Gastroesophageal sphincter (tissue), 3 donors: Measurements from ENCODE around the gene ZSCAN23.

ENCODE experiments used
- CTCF ChIP-seq, 4 experiments: fragments of 200-600 bp in 2 of 4; fragments of 450-650 bp in 2 of 4; sonication (generic) in 1 of 4; IDR thresholded peaks; one replicate each; pipeline ENCODE4 v1.5.1; 2017 to 2019; ENCODE audit warnings: antibody characterized with exemption in 4 of 4, mild to moderate bottlenecking in 2 of 4, moderate library complexity in 2 of 4
- POLR2A ChIP-seq, 2 donors: fragments of 450-650 bp; IDR thresholded peaks; one replicate each; pipeline ENCODE4 v1.6.1; 2017; ENCODE audit warnings: antibody characterized with exemption in 2 of 2, mild to moderate bottlenecking in 2 of 2, moderate library complexity in 1 of 2

GRCh38 chr6:28429781-28430180, 13.5 kb downstream of the ZSCAN23 start:
- no peak for TF ChIP-seq POLR2A (IDR thresholded peaks at IDR 0.05)
- TF ChIP-seq CTCF (IDR thresholded peaks at IDR 0.05) = no peak
